ENCODE measurements around the gene SLC22A12. TPM values are rescaled to one million over a fixed set of nuclear protein-coding genes. Genes with fewer than 3 reads are reported as not detected.

The SLC22A12 gene
- polyA plus RNA-seq, 1 donor from 2014 or later = not detected

DNA sequence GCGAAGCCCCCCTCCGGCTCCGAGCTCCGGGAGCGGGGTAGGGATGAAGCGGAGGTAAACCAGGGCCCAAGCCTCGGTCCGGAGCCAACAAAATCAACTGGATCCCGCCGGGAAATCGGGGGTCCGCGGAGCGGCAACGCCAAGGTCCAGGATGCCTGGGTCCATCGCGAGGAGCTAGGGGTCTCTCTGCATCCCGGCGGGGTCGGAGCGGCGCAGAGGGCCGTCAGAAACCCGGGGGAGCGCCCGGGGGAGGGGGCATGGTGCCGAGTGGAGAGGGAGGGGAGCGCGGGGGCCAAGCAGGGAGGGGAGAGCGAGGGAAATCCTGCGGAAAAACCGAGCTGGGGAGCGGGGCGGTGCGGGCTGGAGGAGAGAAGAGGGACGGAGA, 51.8 kb downstream of the SLC22A12 start:
- Histone ChIP-seq H3K9me2 (ENCODE audit: insufficient read depth, low read length) (no peaks in the 10 kb centered on the region), H3K4me2 (ENCODE audit: low read length) (peak overlapping the region; percentile 50), H3K4me3 (ENCODE audit: low read length) (peak overlapping the region; percentile 89), H3F3A (ENCODE audit: insufficient read depth, low read length, poor library complexity, severe bottlenecking) (no peaks in the 10 kb centered on the region), H3K9ac (ENCODE audit: low read length) (peak overlapping the region; percentile 86), H3K9me3 (ENCODE audit: low read length) (no peaks in the 10 kb centered on the region), H3K79me2 (replicated peaks; ENCODE audit: insufficient read depth, low read length) (peaks cover 32% of the 10 kb centered on the region), H3K27ac (ENCODE audit: low read length) (peak overlapping the region; percentile 43), H3K36me3 (ENCODE audit: insufficient read depth, low read length) (no peaks in the 10 kb centered on the region), H4K20me1 (ENCODE audit: insufficient read depth) (no peaks in the 10 kb centered on the region), H3K27me3 (ENCODE audit: insufficient read depth, low read depth, low read length) (no peaks in the 10 kb centered on the region), H2AFZ (ENCODE audit: low read depth, low read length) (no peak overlapping the region)
- TF ChIP-seq POLR2AphosphoS5 (IDR thresholded peaks at IDR 0.05) = no peak

DNA sequence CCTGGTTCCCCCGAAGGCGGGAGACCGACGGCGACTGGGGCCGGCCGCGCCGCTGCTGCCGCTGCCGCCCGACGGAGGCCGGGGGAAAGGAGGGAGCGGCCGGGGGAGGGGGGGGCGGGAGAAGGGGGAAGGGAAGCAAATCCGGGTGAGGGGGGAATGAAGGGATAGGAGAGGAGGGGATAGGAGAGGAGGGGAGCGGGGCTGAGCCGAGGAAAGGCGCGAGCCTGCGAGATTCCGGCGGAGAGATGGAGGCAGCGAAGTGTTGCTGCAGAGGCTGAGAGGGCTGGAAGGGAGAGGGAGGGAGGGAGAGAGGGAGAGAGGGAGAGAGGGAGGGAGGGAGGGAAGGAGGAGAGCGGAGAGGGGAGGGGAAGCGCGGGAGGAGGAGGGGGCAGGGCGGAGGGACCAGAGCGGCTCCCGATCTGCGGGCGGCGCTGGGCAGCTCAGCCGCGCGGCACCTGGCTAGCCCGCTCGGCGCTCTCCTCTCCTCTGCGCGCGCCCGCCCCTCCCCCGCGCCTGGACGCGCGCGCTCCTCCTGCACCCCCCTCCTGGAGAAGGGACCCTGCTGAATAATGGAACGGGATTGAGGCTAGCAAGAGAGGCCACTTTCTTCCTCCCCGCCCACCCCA, 52.3 kb downstream of the SLC22A12 start:
- no peaks in the 10 kb centered on the region for H3K9me2 ChIP-seq (ENCODE audit: insufficient read depth, low read length)
- H3K9ac ChIP-seq (ENCODE audit: low read length) = peak overlapping the region; percentile 86
- H3K36me3 ChIP-seq (ENCODE audit: insufficient read depth, low read length) = no peaks in the 10 kb centered on the region
- H3K27me3 ChIP-seq (ENCODE audit: insufficient read depth, low read depth, low read length) = no peaks in the 10 kb centered on the region
- H3K79me2 ChIP-seq (replicated peaks; ENCODE audit: insufficient read depth, low read length) = peaks cover 27% of the 10 kb centered on the region
- H3F3A ChIP-seq (ENCODE audit: insufficient read depth, low read length, poor library complexity, severe bottlenecking) = no peaks in the 10 kb centered on the region
- TF ChIP-seq, protein P1, sequence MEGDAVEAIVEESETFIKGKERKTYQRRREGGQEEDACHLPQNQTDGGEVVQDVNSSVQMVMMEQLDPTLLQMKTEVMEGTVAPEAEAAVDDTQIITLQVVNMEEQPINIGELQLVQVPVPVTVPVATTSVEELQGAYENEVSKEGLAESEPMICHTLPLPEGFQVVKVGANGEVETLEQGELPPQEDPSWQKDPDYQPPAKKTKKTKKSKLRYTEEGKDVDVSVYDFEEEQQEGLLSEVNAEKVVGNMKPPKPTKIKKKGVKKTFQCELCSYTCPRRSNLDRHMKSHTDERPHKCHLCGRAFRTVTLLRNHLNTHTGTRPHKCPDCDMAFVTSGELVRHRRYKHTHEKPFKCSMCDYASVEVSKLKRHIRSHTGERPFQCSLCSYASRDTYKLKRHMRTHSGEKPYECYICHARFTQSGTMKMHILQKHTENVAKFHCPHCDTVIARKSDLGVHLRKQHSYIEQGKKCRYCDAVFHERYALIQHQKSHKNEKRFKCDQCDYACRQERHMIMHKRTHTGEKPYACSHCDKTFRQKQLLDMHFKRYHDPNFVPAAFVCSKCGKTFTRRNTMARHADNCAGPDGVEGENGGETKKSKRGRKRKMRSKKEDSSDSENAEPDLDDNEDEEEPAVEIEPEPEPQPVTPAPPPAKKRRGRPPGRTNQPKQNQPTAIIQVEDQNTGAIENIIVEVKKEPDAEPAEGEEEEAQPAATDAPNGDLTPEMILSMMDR (IDR thresholded peaks at IDR 0.05; ENCODE audit: poor library complexity, severe bottlenecking) = no peak
- TF ChIP-seq POLR2AphosphoS5 (IDR thresholded peaks at IDR 0.05) (peak; percentile 74), EP300 (conservative IDR thresholded peaks at IDR 0.05; ENCODE audit: poor library complexity, severe bottlenecking) (no peak)
- no peak overlapping the region for H2AFZ ChIP-seq (ENCODE audit: low read depth, low read length)
- no peak overlapping the region for H3K4me2 ChIP-seq (ENCODE audit: low read length)
- H3K9me3 ChIP-seq (ENCODE audit: low read length) = no peaks in the 10 kb centered on the region
- peak overlapping the region; percentile 89 for H3K4me3 ChIP-seq (ENCODE audit: low read length)
- peak overlapping the region; percentile 43 for H3K27ac ChIP-seq (ENCODE audit: low read length)
- no peaks in the 10 kb centered on the region for H4K20me1 ChIP-seq (ENCODE audit: insufficient read depth)

DNA sequence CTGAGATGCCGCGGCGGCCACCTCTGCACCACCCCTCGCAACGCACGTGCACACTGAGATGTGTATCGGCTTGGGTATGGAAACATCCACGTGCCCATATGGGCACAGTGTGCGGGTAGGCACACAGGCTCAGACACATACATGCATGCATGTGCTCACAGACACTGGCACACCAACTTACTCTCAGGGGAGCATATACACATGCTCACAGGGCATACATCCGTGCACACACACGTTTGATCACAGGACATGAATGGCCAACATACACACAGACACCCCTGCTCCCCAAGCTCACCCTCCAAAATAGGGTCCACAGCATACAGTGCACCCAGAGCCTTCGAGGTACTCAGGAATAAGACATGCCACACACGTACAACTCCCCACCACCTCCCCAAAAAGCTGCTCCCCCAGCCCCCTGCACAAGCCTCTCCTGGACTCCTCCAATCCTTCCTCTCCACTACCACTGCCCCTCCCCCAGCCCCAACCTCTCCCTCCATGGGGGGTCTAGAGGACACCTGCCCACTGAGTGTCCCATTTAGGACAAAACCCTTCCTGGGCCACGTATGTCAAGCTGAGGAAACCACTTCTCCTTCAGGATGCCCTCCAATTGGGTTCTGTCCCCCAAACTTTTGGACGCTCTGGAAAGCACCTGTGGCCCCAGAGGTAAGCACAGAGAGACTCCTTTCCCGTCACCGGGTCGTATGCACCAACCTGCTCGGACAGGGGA, 53.1 kb downstream of the SLC22A12 start:
- Histone ChIP-seq H3K27me3 (ENCODE audit: insufficient read depth, low read depth, low read length) (no peaks in the 10 kb centered on the region), H4K20me1 (ENCODE audit: insufficient read depth) (no peaks in the 10 kb centered on the region), H3F3A (ENCODE audit: insufficient read depth, low read length, poor library complexity, severe bottlenecking) (no peaks in the 10 kb centered on the region), H2AFZ (ENCODE audit: low read depth, low read length) (no peak overlapping the region), H3K4me2 (ENCODE audit: low read length) (peak overlapping the region; percentile 62), H3K79me2 (replicated peaks; ENCODE audit: insufficient read depth, low read length) (peaks cover 21% of the 10 kb centered on the region), H3K9ac (ENCODE audit: low read length) (peak overlapping the region; percentile 86), H3K36me3 (ENCODE audit: insufficient read depth, low read length) (no peaks in the 10 kb centered on the region), H3K4me3 (ENCODE audit: low read length) (peak overlapping the region; percentile 89), H3K9me2 (ENCODE audit: insufficient read depth, low read length) (no peaks in the 10 kb centered on the region), H3K27ac (ENCODE audit: low read length) (peak overlapping the region; percentile 31), H3K9me3 (ENCODE audit: low read length) (no peaks in the 10 kb centered on the region)
- TF ChIP-seq, protein P2, sequence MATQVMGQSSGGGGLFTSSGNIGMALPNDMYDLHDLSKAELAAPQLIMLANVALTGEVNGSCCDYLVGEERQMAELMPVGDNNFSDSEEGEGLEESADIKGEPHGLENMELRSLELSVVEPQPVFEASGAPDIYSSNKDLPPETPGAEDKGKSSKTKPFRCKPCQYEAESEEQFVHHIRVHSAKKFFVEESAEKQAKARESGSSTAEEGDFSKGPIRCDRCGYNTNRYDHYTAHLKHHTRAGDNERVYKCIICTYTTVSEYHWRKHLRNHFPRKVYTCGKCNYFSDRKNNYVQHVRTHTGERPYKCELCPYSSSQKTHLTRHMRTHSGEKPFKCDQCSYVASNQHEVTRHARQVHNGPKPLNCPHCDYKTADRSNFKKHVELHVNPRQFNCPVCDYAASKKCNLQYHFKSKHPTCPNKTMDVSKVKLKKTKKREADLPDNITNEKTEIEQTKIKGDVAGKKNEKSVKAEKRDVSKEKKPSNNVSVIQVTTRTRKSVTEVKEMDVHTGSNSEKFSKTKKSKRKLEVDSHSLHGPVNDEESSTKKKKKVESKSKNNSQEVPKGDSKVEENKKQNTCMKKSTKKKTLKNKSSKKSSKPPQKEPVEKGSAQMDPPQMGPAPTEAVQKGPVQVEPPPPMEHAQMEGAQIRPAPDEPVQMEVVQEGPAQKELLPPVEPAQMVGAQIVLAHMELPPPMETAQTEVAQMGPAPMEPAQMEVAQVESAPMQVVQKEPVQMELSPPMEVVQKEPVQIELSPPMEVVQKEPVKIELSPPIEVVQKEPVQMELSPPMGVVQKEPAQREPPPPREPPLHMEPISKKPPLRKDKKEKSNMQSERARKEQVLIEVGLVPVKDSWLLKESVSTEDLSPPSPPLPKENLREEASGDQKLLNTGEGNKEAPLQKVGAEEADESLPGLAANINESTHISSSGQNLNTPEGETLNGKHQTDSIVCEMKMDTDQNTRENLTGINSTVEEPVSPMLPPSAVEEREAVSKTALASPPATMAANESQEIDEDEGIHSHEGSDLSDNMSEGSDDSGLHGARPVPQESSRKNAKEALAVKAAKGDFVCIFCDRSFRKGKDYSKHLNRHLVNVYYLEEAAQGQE (IDR thresholded peaks at IDR 0.05; ENCODE audit: borderline replicate concordance) = no peak
- TF ChIP-seq EP300 (conservative IDR thresholded peaks at IDR 0.05; ENCODE audit: poor library complexity, severe bottlenecking) (no peak), TAF1 (IDR thresholded peaks at IDR 0.05; ENCODE audit: low read depth) (no peak), SMC3 (conservative IDR thresholded peaks at IDR 0.05; ENCODE audit: poor library complexity) (peak; percentile 30), POLR2AphosphoS5 (IDR thresholded peaks at IDR 0.05) (peak; percentile 35), MXI1 (conservative IDR thresholded peaks at IDR 0.05; ENCODE audit: poor library complexity, severe bottlenecking) (peak; percentile 86), RAD21 (conservative IDR thresholded peaks at IDR 0.05) (no peak)
- TF ChIP-seq, protein P1 (IDR thresholded peaks at IDR 0.05; ENCODE audit: poor library complexity, severe bottlenecking) = no peak
